ENCODE data around the gene PLXNB3.
A peak's percentile ranks its signal among the peaks of the same experiment; 100 is the strongest.

PLXNB3 gene

DNA sequence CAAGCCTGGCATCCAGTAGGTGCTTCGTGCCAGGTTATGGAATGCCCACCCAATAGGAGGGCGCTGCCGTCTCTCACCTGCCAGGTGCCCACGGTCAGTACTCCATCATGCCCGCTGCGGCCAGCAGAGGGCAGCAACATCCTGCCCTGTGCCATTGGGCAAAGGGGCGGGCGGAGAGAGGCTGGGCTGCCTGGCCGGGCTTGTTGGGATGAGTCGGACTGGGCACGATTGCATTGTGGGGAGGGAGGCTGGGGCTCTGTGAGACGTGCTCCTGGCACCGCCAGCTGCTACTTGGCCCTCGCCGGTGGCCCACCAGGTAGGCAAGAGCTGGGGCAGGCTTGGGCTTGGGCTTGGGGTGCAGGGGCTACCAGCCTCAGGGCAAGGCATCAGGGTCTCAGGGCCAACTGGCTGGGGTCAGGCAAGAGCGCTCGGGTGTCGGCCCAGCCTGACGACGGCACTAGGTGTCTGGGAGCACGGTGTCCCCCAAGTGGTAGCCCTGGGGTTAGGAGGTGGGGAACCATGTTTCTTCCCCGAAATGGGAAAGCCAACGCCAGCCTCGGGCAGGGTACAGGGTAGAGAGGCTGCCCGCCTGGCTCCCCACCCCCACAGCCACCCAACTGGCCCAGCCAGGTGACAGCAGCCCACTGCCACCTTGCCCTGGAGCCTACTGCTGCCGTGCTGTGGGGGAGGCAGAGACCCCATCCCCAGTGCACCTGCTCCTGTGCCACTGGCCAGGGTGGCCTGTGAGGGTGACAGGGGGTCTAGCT, at the start of gene PLXNB3:
Gene PLXNB3 (plus strand): TSS at position 261 of the 767 bp plus-strand sequence. CDS start 1,287 bp downstream, outside the sequence.
- H3K4me3 ChIP-seq (replicated peaks; ENCODE audit: low read depth, low read length): peak within 1 kb of the TSS; percentile 48; the same call in 1 of the 2 replicates
- TF ChIP-seq, protein P1, sequence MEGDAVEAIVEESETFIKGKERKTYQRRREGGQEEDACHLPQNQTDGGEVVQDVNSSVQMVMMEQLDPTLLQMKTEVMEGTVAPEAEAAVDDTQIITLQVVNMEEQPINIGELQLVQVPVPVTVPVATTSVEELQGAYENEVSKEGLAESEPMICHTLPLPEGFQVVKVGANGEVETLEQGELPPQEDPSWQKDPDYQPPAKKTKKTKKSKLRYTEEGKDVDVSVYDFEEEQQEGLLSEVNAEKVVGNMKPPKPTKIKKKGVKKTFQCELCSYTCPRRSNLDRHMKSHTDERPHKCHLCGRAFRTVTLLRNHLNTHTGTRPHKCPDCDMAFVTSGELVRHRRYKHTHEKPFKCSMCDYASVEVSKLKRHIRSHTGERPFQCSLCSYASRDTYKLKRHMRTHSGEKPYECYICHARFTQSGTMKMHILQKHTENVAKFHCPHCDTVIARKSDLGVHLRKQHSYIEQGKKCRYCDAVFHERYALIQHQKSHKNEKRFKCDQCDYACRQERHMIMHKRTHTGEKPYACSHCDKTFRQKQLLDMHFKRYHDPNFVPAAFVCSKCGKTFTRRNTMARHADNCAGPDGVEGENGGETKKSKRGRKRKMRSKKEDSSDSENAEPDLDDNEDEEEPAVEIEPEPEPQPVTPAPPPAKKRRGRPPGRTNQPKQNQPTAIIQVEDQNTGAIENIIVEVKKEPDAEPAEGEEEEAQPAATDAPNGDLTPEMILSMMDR (IDR thresholded peaks at IDR 0.05; ENCODE audit: low read depth, low read length, missing control alignments): peak; percentile 70
- no peak for DNase-seq (ENCODE audit: extremely low read depth, low read depth)

DNA sequence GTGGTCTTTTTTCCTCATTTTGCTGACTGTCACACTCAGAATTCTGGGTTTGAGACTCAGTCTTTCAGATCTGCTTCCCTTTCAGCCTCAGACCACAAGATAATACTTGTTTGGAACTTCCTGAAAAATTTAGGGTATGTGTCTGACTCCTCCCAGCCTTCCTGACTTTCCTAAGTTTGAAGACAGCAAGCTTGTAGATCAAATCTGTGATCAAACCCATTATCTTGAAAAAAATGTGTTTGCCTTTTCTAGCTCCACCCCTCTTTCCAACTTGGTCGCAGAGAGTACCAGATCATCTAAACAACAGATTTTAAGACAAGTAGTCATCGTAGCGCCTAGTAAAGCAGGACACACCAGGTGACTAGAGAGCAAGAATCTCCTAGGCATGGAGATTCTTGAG, 49.8 kb upstream of the PLXNB3 start:
- TF ChIP-seq, protein P1 (IDR thresholded peaks at IDR 0.05; ENCODE audit: low read depth, low read length, missing control alignments): no peak

DNA sequence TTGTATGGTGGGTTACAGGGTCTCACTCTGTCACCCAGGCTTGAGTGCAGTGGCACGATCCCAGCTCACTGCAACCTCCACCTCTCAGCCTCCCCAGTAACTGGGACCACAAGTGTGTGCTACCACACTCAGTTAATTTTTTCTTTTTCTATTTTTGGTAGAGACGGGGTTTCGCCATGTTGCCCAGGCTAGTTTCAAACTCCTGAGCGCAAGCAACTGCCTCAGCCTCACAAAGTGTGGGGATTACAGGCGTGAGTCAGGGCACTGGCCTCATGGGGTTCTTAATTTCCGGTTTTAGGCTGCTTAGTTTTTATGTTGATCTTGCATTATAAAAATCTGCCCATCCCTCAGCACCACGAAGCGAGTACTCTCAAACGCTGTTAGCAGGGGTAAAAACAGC, 46.6 kb upstream of the PLXNB3 start:
- TF ChIP-seq, protein P1 (IDR thresholded peaks at IDR 0.05; ENCODE audit: low read depth, low read length, missing control alignments): no peak
- H3K4me3 ChIP-seq (replicated peaks; ENCODE audit: low read depth, low read length): no peak overlapping the region
- no peak for DNase-seq (ENCODE audit: extremely low read depth, low read depth)

More for the DNA sequence above, 49.8 kb upstream of the PLXNB3 start:
- DNase-seq (ENCODE audit: extremely low read depth, low read depth): no peak
- no peak overlapping the region for H3K4me3 ChIP-seq (replicated peaks; ENCODE audit: low read depth, low read length)

DNA sequence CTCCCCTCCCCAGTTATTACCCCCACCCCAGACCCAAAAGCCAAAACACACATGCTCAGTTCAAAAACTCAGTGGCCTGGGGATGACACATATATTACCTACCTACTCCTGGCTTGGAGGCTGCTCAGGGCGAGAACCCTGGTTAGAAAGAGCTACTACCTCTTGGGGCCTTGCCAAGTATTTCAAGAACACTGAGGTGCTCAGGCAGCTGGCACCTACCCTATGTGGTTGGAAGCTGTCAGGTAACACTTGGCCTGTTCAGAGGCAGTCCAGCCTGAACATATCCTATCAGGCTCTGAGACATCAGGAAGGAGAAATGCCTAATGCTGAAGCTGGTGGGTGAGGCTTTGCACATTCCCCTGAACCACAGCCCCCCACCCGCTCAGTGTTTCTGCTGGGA, 44.8 kb upstream of the PLXNB3 start:
- TF ChIP-seq, protein P1 (IDR thresholded peaks at IDR 0.05; ENCODE audit: low read depth, low read length, missing control alignments): no peak
- H3K4me3 ChIP-seq (replicated peaks; ENCODE audit: low read depth, low read length): no peak overlapping the region
- no peak for DNase-seq (ENCODE audit: extremely low read depth, low read depth)

DNA sequence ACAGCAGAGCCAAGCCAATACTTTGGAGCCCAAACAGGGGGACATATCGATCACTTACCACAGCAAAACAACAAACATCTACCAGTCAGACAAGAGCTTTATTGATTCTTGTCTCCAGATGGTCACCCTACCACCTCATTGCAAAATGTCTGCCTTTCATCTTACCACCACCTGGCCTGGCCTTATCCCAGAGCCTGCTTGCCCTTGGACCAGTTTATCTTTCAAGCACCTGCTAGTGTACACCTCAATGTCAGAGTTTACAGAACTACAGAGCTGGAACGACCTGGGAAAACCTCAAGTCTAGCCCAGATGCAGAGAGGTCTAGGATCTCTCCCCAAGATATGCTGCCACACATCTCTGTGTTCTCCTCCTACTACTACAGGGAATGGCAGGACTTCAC, 44.3 kb upstream of the PLXNB3 start:
- TF ChIP-seq, protein P1 (IDR thresholded peaks at IDR 0.05; ENCODE audit: low read depth, low read length, missing control alignments): no peak
- no peak overlapping the region for H3K4me3 ChIP-seq (replicated peaks; ENCODE audit: low read depth, low read length)
- DNase-seq (ENCODE audit: extremely low read depth, low read depth): no peak

DNA sequence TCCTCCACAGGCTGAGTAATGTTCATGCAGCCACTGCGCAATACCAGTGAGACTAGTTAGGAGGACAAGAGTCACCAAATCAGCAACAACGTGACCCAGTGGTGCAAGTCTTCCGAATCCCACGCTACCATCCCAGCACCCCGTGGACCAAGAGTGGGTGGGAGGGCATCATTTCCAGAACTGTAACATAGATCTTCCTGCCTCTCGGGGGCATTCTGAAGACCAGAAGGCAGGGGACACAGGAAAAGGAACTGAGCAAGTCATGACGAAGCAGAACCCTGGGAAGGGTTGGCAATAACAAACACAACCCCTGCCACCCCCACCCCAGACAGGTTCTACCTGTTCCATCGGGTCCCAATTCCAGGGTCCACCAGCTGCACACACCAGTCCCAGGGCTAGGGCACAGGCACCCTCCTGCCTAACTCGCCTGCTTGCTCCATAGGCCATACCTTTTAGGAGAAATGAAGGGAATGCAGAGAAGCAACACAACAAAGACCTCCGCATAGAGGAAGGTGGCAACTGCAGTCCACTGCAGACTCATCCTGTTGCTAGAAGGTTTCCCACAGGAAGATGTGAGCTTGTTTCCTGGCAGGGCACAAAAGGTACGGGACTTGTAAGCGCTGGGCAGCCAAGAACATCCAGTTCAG, 41.2 kb upstream of the PLXNB3 start:
- TF ChIP-seq, protein P1 (IDR thresholded peaks at IDR 0.05; ENCODE audit: low read depth, low read length, missing control alignments): no peak
- DNase-seq (ENCODE audit: extremely low read depth, low read depth): no peak
- H3K4me3 ChIP-seq (replicated peaks; ENCODE audit: low read depth, low read length): peak overlapping the region; percentile 64

Measured in HFF-Myc (cell line).